ENCODE data around the gene PROKR2. TPM values are rescaled to one million over a fixed set of nuclear protein-coding genes. Genes with fewer than 3 reads are reported as not detected.

The PROKR2 gene
- total and polyA plus RNA-seq, 9 of the 15 experiments (the other 6 are each of a cell fraction or from before 2014, with no cell fraction given), result not detected

DNA sequence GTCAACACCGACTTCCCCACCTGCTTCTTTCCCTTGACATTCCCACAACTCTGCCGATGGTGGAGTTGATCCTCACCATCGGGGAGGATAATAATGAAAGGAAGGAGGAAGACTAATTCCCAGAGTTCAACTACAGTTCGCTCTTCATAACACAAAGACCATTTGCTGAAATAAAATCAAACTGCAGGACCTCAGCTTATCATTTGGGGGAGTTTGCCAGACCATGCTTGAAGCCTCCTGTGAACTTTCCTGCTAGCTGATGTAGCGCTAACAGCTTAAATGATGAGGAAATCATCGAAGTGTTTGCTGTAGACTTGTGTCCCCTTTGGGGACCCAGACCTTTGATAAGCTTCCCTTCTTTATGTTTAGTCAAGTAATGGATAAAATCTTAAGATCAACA, 26.2 kb downstream of the PROKR2 start:
- Histone ChIP-seq H3K27me3 (ENCODE audit: control insufficient read depth in 2 of 2, insufficient read depth in 2 of 2, low read length in 2 of 2) (no peaks in the 10 kb centered on the region; a peak in 1 of 5 replicates), H3K9me3 (replicated peaks; ENCODE audit: control insufficient read depth, insufficient read depth, low read depth, low read length) (no peaks in the 10 kb centered on the region), H3K9ac (ENCODE audit: insufficient read depth in 1 of 2, low read depth in 2 of 2, low read length in 2 of 2) (no peak overlapping the region), H3K36me3 (ENCODE audit: control insufficient read depth, insufficient read depth, low read length) (no peaks in the 10 kb centered on the region), H4K20me1 (replicated peaks; ENCODE audit: control insufficient read depth, insufficient read depth, low read length) (no peaks in the 10 kb centered on the region), H3K4me2 (ENCODE audit: insufficient read depth, low read length) (no peak overlapping the region), H2AFZ (ENCODE audit: low read depth, low read length) (no peak overlapping the region), H3K4me1 (replicated peaks in 1 of 2; ENCODE audit: control insufficient read depth in 2 of 2, insufficient read depth in 2 of 2, low read length in 2 of 2) (no peaks in the 10 kb centered on the region), H3K79me2 (ENCODE audit: control insufficient read depth, insufficient read depth, low read length) (no peaks in the 10 kb centered on the region), H3K27ac (ENCODE audit: extremely low read depth, low read depth, low read length) (no peak overlapping the region), H3K4me3 (no peak overlapping the region), H3K9me1 (ENCODE audit: control insufficient read depth, insufficient read depth, low read length) (no peaks in the 10 kb centered on the region)
- no TSS peak for BruUV-seq (replicated peaks)
- intact Hi-C loops (cut with micrococcal nuclease) (no loop called here), in situ Hi-C loops (cut with MboI) (no loop called here)
- POLR2A ChIA-PET, result no interaction called here
- ATAC-seq (no peak), FAIRE-seq (no peak), DNase-seq (ENCODE audit: extremely low read depth in 1 of 4, low spot score in 3 of 4) (no peak)
- WGBS (ENCODE audit: insufficient coverage, low coverage, missing lambda C conversion rate), result 0% methylated on average over 6 of the region's 6 CpGs
- CTCF ChIA-PET (ENCODE audit: low intra/inter-chr PET ratio), result no interaction called here
- no peak for TF ChIP-seq SLC30A9 (CRISPR knock-in tag; IDR thresholded peaks at IDR 0.05)
- TF ChIP-seq, protein P1, sequence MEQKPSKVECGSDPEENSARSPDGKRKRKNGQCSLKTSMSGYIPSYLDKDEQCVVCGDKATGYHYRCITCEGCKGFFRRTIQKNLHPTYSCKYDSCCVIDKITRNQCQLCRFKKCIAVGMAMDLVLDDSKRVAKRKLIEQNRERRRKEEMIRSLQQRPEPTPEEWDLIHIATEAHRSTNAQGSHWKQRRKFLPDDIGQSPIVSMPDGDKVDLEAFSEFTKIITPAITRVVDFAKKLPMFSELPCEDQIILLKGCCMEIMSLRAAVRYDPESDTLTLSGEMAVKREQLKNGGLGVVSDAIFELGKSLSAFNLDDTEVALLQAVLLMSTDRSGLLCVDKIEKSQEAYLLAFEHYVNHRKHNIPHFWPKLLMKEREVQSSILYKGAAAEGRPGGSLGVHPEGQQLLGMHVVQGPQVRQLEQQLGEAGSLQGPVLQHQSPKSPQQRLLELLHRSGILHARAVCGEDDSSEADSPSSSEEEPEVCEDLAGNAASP (IDR thresholded peaks at IDR 0.05), result no peak
- TF ChIP-seq NBN (IDR thresholded peaks at IDR 0.05; ENCODE audit: low read depth), result no peak
- TF ChIP-seq EHMT2 (IDR thresholded peaks at IDR 0.05), result no peak
- TF ChIP-seq, protein P2, sequence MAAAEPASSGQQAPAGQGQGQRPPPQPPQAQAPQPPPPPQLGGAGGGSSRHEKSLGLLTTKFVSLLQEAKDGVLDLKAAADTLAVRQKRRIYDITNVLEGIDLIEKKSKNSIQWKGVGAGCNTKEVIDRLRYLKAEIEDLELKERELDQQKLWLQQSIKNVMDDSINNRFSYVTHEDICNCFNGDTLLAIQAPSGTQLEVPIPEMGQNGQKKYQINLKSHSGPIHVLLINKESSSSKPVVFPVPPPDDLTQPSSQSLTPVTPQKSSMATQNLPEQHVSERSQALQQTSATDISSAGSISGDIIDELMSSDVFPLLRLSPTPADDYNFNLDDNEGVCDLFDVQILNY (CRISPR knock-in tag; IDR thresholded peaks at IDR 0.05), result no peak
- no peak for TF ChIP-seq RFX7 (CRISPR knock-in tag; IDR thresholded peaks at IDR 0.05)
- TF ChIP-seq, protein P3, sequence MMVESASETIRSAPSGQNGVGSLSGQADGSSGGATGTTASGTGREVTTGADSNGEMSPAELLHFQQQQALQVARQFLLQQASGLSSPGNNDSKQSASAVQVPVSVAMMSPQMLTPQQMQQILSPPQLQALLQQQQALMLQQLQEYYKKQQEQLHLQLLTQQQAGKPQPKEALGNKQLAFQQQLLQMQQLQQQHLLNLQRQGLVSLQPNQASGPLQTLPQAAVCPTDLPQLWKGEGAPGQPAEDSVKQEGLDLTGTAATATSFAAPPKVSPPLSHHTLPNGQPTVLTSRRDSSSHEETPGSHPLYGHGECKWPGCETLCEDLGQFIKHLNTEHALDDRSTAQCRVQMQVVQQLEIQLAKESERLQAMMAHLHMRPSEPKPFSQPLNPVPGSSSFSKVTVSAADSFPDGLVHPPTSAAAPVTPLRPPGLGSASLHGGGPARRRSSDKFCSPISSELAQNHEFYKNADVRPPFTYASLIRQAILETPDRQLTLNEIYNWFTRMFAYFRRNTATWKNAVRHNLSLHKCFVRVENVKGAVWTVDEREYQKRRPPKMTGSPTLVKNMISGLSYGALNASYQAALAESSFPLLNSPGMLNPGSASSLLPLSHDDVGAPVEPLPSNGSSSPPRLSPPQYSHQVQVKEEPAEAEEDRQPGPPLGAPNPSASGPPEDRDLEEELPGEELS (CRISPR knock-in tag; IDR thresholded peaks at IDR 0.05; ENCODE audit: borderline replicate concordance), result no peak
- no peak for TF ChIP-seq HIVEP1 (CRISPR knock-in tag; IDR thresholded peaks at IDR 0.05)
- TF ChIP-seq, protein P4, sequence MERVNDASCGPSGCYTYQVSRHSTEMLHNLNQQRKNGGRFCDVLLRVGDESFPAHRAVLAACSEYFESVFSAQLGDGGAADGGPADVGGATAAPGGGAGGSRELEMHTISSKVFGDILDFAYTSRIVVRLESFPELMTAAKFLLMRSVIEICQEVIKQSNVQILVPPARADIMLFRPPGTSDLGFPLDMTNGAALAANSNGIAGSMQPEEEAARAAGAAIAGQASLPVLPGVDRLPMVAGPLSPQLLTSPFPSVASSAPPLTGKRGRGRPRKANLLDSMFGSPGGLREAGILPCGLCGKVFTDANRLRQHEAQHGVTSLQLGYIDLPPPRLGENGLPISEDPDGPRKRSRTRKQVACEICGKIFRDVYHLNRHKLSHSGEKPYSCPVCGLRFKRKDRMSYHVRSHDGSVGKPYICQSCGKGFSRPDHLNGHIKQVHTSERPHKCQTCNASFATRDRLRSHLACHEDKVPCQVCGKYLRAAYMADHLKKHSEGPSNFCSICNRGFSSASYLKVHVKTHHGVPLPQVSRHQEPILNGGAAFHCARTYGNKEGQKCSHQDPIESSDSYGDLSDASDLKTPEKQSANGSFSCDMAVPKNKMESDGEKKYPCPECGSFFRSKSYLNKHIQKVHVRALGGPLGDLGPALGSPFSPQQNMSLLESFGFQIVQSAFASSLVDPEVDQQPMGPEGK (CRISPR knock-in tag; IDR thresholded peaks at IDR 0.05; ENCODE audit: borderline replicate concordance), result no peak
- TF ChIP-seq NFIX (CRISPR knock-in tag; IDR thresholded peaks at IDR 0.05; ENCODE audit: low read depth), result no peak
- no peak for TF ChIP-seq RHOXF2B (CRISPR knock-in tag; conservative IDR thresholded peaks at IDR 0.05)
- TF ChIP-seq PRPF4 (IDR thresholded peaks at IDR 0.05; ENCODE audit: insufficient read depth, low read depth, low read length, poor library complexity, severe bottlenecking), result no peak
- TF ChIP-seq CREBBP (IDR thresholded peaks at IDR 0.05; ENCODE audit: low read depth, low read length), result no peak
- TF ChIP-seq TARDBP (IDR thresholded peaks at IDR 0.05), result no peak
- TF ChIP-seq HEY1 (CRISPR knock-in tag; IDR thresholded peaks at IDR 0.05; ENCODE audit: borderline replicate concordance), result no peak
- no peak for TF ChIP-seq SMARCA4 (IDR thresholded peaks at IDR 0.05)
- no peak for TF ChIP-seq KLF10 (CRISPR knock-in tag; IDR thresholded peaks at IDR 0.05)
- TF ChIP-seq, protein P5, sequence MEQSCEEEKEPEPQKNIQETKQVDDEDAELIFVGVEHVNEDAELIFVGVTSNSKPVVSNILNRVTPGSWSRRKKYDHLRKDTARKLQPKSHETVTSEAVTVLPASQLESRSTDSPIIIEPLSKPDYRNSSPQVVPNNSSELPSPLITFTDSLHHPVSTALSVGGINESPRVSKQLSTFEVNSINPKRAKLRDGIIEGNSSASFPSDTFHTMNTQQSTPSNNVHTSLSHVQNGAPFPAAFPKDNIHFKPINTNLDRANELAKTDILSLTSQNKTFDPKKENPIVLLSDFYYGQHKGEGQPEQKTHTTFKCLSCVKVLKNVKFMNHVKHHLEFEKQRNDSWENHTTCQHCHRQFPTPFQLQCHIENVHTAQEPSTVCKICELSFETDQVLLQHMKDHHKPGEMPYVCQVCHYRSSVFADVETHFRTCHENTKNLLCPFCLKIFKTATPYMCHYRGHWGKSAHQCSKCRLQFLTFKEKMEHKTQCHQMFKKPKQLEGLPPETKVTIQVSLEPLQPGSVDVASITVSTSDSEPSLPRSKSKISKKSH (CRISPR knock-in tag; IDR thresholded peaks at IDR 0.05), result no peak
